ENCODE results near the gene TSHZ1.

Gene TSHZ1

DNA sequence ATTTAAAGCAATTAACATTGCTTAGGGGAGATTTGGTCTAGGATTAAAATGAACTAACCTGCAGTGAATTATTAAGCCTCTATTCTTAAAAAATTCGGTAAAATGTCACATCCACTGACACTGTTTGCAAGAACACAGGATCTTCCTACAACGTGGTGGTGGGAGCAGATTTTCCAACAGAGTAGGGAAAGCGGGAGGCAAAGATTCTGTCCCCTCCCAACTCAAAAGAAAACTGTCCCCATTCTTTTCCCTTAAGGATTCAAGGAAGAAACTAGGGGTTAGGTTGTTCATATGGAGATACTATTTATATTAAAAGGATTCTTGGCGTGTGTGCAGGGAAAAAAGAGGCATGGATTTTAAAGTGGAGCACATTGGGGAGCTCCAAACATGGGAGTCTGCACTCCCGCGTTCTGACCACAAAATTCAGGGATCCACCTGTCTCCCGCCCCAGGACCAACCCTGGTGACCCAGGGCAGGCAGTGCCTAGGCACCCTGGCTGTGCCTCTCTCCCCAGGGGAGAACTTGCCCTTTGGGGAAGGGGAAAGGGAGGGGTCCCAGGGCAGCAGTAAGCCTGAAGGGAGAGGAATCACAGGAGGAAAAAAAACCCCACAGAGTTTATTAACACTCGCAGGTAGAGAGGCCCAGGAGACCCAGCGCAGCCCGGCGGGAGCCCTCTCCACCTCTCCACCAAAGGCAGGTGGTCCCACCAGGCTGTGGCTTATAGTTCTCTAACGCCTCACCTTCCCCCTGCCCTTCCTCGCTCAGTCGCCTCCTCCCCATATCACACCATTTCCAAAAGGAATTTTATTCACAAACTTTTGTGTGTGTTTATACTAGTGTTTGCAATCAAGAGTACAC is 3.9 kb upstream of the TSHZ1 start:
- Mint-ChIP-seq H3K4me1 (ENCODE audit: low read depth in 2 of 2) (peaks cover 33 to 61% of the 10 kb centered on the region in 2 donors), H3K27ac (peak overlapping the region; percentile 92 to 99), H3K4me3 (peak overlapping the region; percentile 99 to 100), H3K27me3 (no peaks in the 10 kb centered on the region), H3K9me3 (no peaks in the 10 kb centered on the region), H3K36me3 (ENCODE audit: insufficient read depth) (peaks cover 37% of the 10 kb centered on the region)
- ATAC-seq (replicated peaks) (no peak), DNase-seq (no peak)

DNA sequence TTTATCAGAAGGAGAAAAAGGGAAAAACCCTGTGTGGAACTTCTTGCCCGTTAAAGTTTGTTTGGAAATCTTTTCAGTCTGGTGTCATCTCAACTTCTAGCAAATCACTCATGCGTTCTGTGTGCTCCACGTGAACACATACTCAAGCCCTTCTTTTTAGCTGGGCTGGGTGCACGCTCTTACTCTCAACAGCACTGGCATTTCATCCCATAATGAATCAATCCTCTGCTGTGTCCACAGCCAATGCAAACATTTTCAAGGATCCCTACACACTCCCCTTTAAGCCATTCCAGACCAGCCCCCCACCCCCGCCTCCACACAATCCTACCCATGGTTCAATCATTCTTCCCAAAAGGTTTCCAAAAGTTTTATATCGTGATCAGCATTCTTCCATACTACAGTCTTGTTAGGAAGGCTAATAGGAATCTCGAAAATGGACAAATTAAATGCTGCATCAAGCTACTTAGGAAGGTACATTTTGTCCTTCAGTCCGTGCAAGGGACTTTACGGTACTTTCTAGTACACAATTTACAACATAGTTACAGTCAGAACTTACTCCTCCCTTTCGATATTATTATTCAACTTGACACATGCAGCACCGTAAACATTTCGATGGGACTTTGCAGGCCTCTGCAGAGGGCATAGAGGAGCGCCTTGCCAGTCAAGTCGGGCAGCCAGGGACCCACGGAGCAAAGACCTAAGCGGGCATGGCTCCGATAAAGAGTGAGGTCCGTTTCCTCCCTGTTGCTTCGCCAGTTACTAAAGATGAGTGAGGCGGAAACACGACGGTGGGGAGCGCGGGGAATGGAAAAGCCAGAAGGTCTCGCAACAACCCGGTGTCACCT is 3.1 kb upstream of the TSHZ1 start:
- H3K9me3 Mint-ChIP-seq: no peaks in the 10 kb centered on the region
- peaks cover 35% of the 10 kb centered on the region for H3K36me3 Mint-ChIP-seq (ENCODE audit: insufficient read depth)
- ATAC-seq (replicated peaks) (no peak), DNase-seq (no peak)
- peak overlapping the region; percentile 99 to 100 for H3K4me3 Mint-ChIP-seq
- H3K4me1 Mint-ChIP-seq (ENCODE audit: low read depth in 2 of 2): peaks cover 35 to 62% of the 10 kb centered on the region in 2 donors
- H3K27me3 Mint-ChIP-seq: no peaks in the 10 kb centered on the region
- H3K27ac Mint-ChIP-seq: peak overlapping the region; percentile 92 to 99

GRCh38 chr18:75208155-75208835 is 2.3 kb upstream of the TSHZ1 start:
- H3K27ac Mint-ChIP-seq: peak overlapping the region; percentile 92 to 99
- peaks cover 35% of the 10 kb centered on the region for H3K36me3 Mint-ChIP-seq (ENCODE audit: insufficient read depth)
- ATAC-seq (replicated peaks): peak; percentile 5
- peaks cover 43 to 62% of the 10 kb centered on the region in 2 donors for H3K4me1 Mint-ChIP-seq (ENCODE audit: low read depth in 2 of 2)
- H3K27me3 Mint-ChIP-seq: no peaks in the 10 kb centered on the region
- H3K4me3 Mint-ChIP-seq: peak overlapping the region; percentile 99 to 100
- peak in 2 of 3 experiments; percentile 23 to 29 for DNase-seq
- no peaks in the 10 kb centered on the region for H3K9me3 Mint-ChIP-seq

- peaks cover 43 to 63% of the 10 kb centered on the region in 2 donors for H3K4me1 Mint-ChIP-seq (ENCODE audit: low read depth in 2 of 2)
- H3K36me3 Mint-ChIP-seq (ENCODE audit: insufficient read depth): peaks cover 35% of the 10 kb centered on the region
- DNase-seq: no peak
- no peaks in the 10 kb centered on the region for H3K27me3 Mint-ChIP-seq
- H3K4me3 Mint-ChIP-seq: peak overlapping the region; percentile 100
- no peaks in the 10 kb centered on the region for H3K9me3 Mint-ChIP-seq
- ATAC-seq (replicated peaks): no peak
- peak overlapping the region; percentile 98 to 99 for H3K27ac Mint-ChIP-seq
These were observed 1.8 kb upstream of the TSHZ1 start for GRCh38 chr18:75208836-75209128.

- peak within 1 kb of the TSS; percentile 100 for H3K4me3 Mint-ChIP-seq
- H3K9me3 Mint-ChIP-seq: no peaks in the 10 kb centered on the region
- H3K36me3 Mint-ChIP-seq (ENCODE audit: insufficient read depth): peaks cover 35% of the 10 kb centered on the region
- ATAC-seq (replicated peaks): peak; percentile 60
- H3K4me1 Mint-ChIP-seq (ENCODE audit: low read depth in 2 of 2): peaks cover 47 to 68% of the 10 kb centered on the region in 2 donors
- peak within 1 kb of the TSS; percentile 98 to 99 for H3K27ac Mint-ChIP-seq
- peak; percentile 72 to 74 (median 73) for DNase-seq
- no peaks in the 10 kb centered on the region for H3K27me3 Mint-ChIP-seq
These were observed 1.3 kb upstream of the TSHZ1 start, which contains the start of gene PTGR3 for GRCh38 chr18:75209129-75209950. Gene PTGR3, minus strand, starts transcription at chr18:75209139. Its CDS starts 81 bp downstream, at chr18:75209058.

DNA sequence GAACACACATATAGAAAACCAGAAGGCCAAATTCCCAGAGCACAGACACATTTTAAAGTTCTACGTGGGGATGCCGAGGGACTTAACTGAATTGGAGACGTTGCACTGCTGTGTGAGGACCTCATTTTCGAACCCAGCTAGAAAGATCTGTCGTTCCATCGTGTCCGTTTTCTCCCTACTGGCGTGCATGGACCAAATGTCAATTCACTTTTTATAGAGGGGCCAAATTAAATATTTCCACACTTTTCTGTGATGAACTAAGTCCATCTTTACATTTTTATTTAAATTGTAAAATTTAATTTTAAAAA is 692 bp upstream of the TSHZ1 start:
- H3K27ac Mint-ChIP-seq: peak overlapping the region; percentile 98 to 99
- no peaks in the 10 kb centered on the region for H3K9me3 Mint-ChIP-seq
- ATAC-seq (replicated peaks) (no peak), DNase-seq (no peak)
- peaks cover 48 to 71% of the 10 kb centered on the region in 2 donors for H3K4me1 Mint-ChIP-seq (ENCODE audit: low read depth in 2 of 2)
- peaks cover 33% of the 10 kb centered on the region for H3K36me3 Mint-ChIP-seq (ENCODE audit: insufficient read depth)
- no peaks in the 10 kb centered on the region for H3K27me3 Mint-ChIP-seq
- peak overlapping the region; percentile 100 for H3K4me3 Mint-ChIP-seq

GRCh38 chr18:75211002-75211621 is 515 bp downstream of the TSHZ1 start:
- DNase-seq (peak in 2 of 3 experiments; percentile 25 to 40), ATAC-seq (replicated peaks) (peak; percentile 6)
- peaks cover 32% of the 10 kb centered on the region for H3K36me3 Mint-ChIP-seq (ENCODE audit: insufficient read depth)
- H3K4me3 Mint-ChIP-seq: peak overlapping the region; percentile 100
- H3K4me1 Mint-ChIP-seq (ENCODE audit: low read depth in 2 of 2): peaks cover 46 to 68% of the 10 kb centered on the region in 2 donors
- H3K27me3 Mint-ChIP-seq: no peaks in the 10 kb centered on the region
- peak overlapping the region; percentile 98 to 99 for H3K27ac Mint-ChIP-seq
- H3K9me3 Mint-ChIP-seq: no peaks in the 10 kb centered on the region

DNA sequence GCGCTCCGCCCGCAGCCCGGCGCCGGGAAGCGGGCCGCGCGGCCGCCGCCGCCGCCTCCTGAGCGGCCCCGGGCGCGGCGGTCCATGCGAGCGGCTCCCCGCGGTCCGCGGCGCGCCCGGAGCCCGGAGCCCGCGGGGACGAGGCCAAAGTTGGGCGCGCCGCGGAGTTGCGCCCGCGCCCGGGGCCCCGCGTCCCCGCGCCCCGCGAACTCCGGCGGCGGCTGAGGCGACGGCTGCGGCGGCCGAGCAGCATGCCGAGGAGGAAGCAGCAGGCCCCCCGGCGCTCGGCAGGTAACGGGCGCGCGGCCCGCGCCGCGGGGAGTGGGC is 992 bp downstream of the TSHZ1 start:
- no peaks in the 10 kb centered on the region for H3K9me3 Mint-ChIP-seq
- DNase-seq: no peak
- peak overlapping the region; percentile 82 to 85 for H3K4me3 Mint-ChIP-seq
- peaks cover 46 to 68% of the 10 kb centered on the region in 2 donors for H3K4me1 Mint-ChIP-seq (ENCODE audit: low read depth in 2 of 2)
- peak overlapping the region; percentile 98 to 99 for H3K27ac Mint-ChIP-seq
- peaks cover 33% of the 10 kb centered on the region for H3K36me3 Mint-ChIP-seq (ENCODE audit: insufficient read depth)
- ATAC-seq (replicated peaks): no peak
- H3K27me3 Mint-ChIP-seq: no peaks in the 10 kb centered on the region

DNA sequence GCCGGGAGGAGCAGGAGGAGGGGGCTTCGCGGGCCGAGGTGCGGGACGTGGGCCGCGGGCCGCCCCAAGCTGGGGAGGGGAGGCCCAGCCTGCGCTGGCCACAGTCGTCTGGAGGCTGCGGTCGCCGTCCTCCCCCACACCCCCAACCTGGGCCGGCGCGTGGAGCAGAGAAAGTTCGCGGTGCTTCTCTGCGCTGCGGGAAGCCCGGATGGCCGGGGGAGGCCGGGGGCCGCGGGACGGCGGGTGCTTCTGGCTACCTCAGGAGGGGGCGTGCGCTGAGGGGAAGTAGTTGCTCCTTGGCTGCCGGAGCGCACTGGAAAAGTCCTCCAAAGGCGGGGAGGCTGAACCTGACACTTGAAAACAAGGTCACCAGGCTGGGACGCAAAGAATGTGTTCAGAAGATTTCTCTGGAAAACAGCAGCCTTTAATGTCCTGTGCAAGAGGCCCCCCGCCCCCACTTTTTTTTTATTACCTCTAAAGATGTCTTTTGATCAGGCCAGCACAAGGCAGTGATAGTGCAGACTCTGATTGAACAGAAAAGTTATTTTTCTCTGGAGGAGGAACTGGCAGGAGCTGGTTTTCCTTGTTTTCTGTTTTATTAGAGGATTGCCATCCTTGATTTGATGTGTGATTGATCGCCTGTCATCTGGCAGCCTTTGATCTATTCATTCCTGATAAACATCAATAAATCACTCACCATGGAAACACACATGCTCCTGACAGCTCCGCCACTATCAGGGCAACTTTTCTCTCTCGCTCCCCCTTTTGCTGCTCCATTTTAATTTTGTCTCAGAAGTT is 1.6 kb downstream of the TSHZ1 start:
- H3K27me3 Mint-ChIP-seq: no peaks in the 10 kb centered on the region
- no peaks in the 10 kb centered on the region for H3K9me3 Mint-ChIP-seq
- peak overlapping the region; percentile 78 to 80 for H3K27ac Mint-ChIP-seq
- H3K4me3 Mint-ChIP-seq: peak overlapping the region; percentile 82 to 85
- ATAC-seq (replicated peaks) (no peak), DNase-seq (no peak)
- H3K4me1 Mint-ChIP-seq (ENCODE audit: low read depth in 2 of 2): peaks cover 48 to 68% of the 10 kb centered on the region in 2 donors
- peaks cover 36% of the 10 kb centered on the region for H3K36me3 Mint-ChIP-seq (ENCODE audit: insufficient read depth)

GRCh38 chr18:75212751-75213090 is 2.1 kb downstream of the TSHZ1 start:
- H3K9me3 Mint-ChIP-seq: no peaks in the 10 kb centered on the region
- H3K27ac Mint-ChIP-seq: peak overlapping the region; percentile 78 to 80
- no peak for ATAC-seq (replicated peaks)
- no peaks in the 10 kb centered on the region for H3K27me3 Mint-ChIP-seq
- H3K36me3 Mint-ChIP-seq (ENCODE audit: insufficient read depth): peaks cover 34% of the 10 kb centered on the region
- no peak for DNase-seq
- H3K4me1 Mint-ChIP-seq (ENCODE audit: low read depth in 2 of 2): peaks cover 47 to 68% of the 10 kb centered on the region in 2 donors
- peak overlapping the region; percentile 82 to 85 for H3K4me3 Mint-ChIP-seq

DNA sequence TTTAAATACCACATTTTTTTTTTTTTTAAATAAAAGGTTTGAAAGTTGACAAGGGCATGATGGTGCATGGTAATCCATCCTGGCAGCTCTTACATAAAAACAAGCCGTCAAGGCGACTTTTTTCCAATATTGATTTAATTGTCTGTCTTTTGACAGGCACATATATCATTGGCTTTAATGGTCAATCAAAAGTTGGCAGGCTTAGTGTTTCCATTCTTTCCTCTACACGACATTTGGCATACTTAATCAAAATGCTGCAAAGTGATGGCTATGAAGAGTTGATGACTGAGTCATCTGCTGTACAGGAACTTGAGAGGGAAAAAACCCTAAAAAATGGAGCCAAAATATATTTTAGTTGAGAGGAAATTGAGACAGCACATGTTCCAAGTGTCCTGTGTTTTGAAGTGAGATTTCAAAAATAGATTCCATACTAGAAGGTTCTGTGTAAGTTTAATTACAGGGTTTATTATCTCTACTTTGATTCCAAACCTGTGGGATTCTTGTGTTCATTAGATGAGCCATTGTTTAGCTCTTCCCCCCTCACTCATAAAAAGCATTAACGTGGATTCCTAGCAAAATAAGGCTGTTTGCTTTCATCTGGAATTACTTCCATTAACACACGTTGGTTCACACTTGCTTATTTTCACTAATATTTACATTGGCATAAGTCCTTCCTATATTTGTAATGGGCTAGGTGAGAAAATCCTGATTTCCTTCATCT is 3.2 kb downstream of the TSHZ1 start:
- Mint-ChIP-seq H3K27me3 (no peaks in the 10 kb centered on the region), H3K36me3 (ENCODE audit: insufficient read depth) (peaks cover 25% of the 10 kb centered on the region), H3K4me3 (peak overlapping the region in 1 of 2 donors; percentile 85), H3K9me3 (no peaks in the 10 kb centered on the region), H3K27ac (peak overlapping the region in 1 of 2 donors; percentile 95), H3K4me1 (ENCODE audit: low read depth in 2 of 2) (peaks cover 45 to 73% of the 10 kb centered on the region in 2 donors)
- no peak for DNase-seq
- ATAC-seq (replicated peaks): no peak
